WI38 (cell line): ENCODE measurements around the gene CFAP77.

Experiments used
- H3K4me3 ChIP-seq: 2 replicates; pipeline ENCODE4 v1.5.1; 2011; ENCODE audit warnings: low read depth, mild to moderate bottlenecking, control low read depth, low read length
- CTCF ChIP-seq: IDR thresholded peaks from 2 replicates; pipeline ENCODE4 v1.5.1; 2012; ENCODE audit warnings: low read depth, mild to moderate bottlenecking, control low read depth, low read length

The CFAP77 gene

GRCh38 chr9:132547976-132548730 lies 138.1 kb downstream of the CFAP77 start:
- no peak for TF ChIP-seq CTCF
- H3K4me3 ChIP-seq = no peak overlapping the region

- no peak for TF ChIP-seq CTCF
- no peak overlapping the region for H3K4me3 ChIP-seq
Observed at GRCh38 chr9:132548751-132549640, 139.0 kb downstream of the CFAP77 start.

GRCh38 chr9:132551556-132551955 lies 141.5 kb downstream of the CFAP77 start:
- TF ChIP-seq CTCF = no peak
- H3K4me3 ChIP-seq = no peak overlapping the region

GRCh38 chr9:132552041-132552440 lies 142.0 kb downstream of the CFAP77 start:
- no peak for TF ChIP-seq CTCF
- H3K4me3 ChIP-seq = no peak overlapping the region

GRCh38 chr9:132554755-132555154 lies 144.7 kb downstream of the CFAP77 start:
- no peak for TF ChIP-seq CTCF

GRCh38 chr9:132555528-132555927 lies 145.5 kb downstream of the CFAP77 start:
- TF ChIP-seq CTCF = no peak

More at GRCh38 chr9:132554755-132555154, 144.7 kb downstream of the CFAP77 start:
- no peak overlapping the region for H3K4me3 ChIP-seq

GRCh38 chr9:132556235-132556634 lies 146.2 kb downstream of the CFAP77 start:
- TF ChIP-seq CTCF = no peak
- H3K4me3 ChIP-seq = no peak overlapping the region

More at GRCh38 chr9:132555528-132555927, 145.5 kb downstream of the CFAP77 start:
- H3K4me3 ChIP-seq = no peak overlapping the region
